DOHH2 (cell line): Measurements from ENCODE around the gene KHDRBS2.

Experiments used
- H3F3A ChIP-seq: fragments of 200-600 bp; sonication (generic), shearing (Covaris generic); 2 replicates; pipeline ENCODE4 v1.6.0; 2016; ENCODE audit warnings: antibody characterized with exemption, mild to moderate bottlenecking; ENCODE audit not compliant: control insufficient read depth, insufficient read depth
- H3K27ac ChIP-seq: fragments of 200-600 bp; sonication (generic); 2 replicates; pipeline ENCODE4 v1.5.1; 2014; ENCODE audit warnings: low read depth, mild to moderate bottlenecking, low read length, moderate library complexity
- H3K27me3 ChIP-seq: fragments of 200-600 bp; sonication (generic); 2 replicates; pipeline ENCODE4 v1.6.1; 2014; ENCODE audit warnings: mild to moderate bottlenecking, low read length, mixed read lengths; ENCODE audit not compliant: control insufficient read depth
- H3K36me3 ChIP-seq: fragments of 200-600 bp; sonication (generic); 2 replicates; pipeline ENCODE4 v1.6.1; 2014; ENCODE audit warnings: mild to moderate bottlenecking, low read length, moderate library complexity, mixed read lengths; ENCODE audit not compliant: control insufficient read depth
- H3K4me1 ChIP-seq: fragments of 200-600 bp; sonication (generic); 2 replicates; pipeline ENCODE4 v1.6.1; 2014; ENCODE audit warnings: mild to moderate bottlenecking, low read length, mixed read lengths; ENCODE audit not compliant: control insufficient read depth
- H3K4me2 ChIP-seq: fragments of 200-600 bp; sonication (generic); 2 replicates; pipeline ENCODE4 v1.6.0; 2014; ENCODE audit warnings: mild to moderate bottlenecking, low read length, moderate library complexity
- H3K4me3 ChIP-seq: fragments of 200-600 bp; sonication (generic); 2 replicates; pipeline ENCODE4 v1.5.1; 2014; ENCODE audit warnings: mild to moderate bottlenecking, low read length, mixed read lengths
- H3K79me2 ChIP-seq: fragments of 200-600 bp; sonication (generic); 2 replicates; pipeline ENCODE4 v1.6.1; 2014; ENCODE audit warnings: mild to moderate bottlenecking, low read length, mixed read lengths; ENCODE audit not compliant: control insufficient read depth
- H3K9me2 ChIP-seq: fragments of 200-600 bp; sonication (generic); replicated peaks from 2 replicates; pipeline ENCODE4 v1.6.1; 2014; ENCODE audit warnings: mild to moderate bottlenecking, low read length, mixed read lengths; ENCODE audit not compliant: control insufficient read depth
- H3K9me3 ChIP-seq: fragments of 200-600 bp; sonication (generic); 2 replicates; pipeline ENCODE4 v1.6.1; 2014; ENCODE audit warnings: antibody characterized with exemption, low read length, mixed read lengths; ENCODE audit not compliant: control insufficient read depth, insufficient read depth
- H4K20me1 ChIP-seq: fragments of 200-600 bp; sonication (generic); 2 replicates; pipeline ENCODE4 v1.6.0; 2014; ENCODE audit warnings: low read depth, mild to moderate bottlenecking, antibody characterized with exemption, low read length, moderate library complexity; ENCODE audit not compliant: control insufficient read depth, insufficient read depth
- CTCF ChIP-seq: fragments of 200-600 bp; sonication (generic); IDR thresholded peaks from one replicate; pipeline ENCODE4 v1.5.1; 2014; ENCODE audit warnings: antibody characterized with exemption, mild to moderate bottlenecking, low read depth, low read length; ENCODE audit not compliant: poor library complexity, severe bottlenecking
- EZH2phosphoT487 ChIP-seq: fragments of 200-600 bp; sonication (generic); IDR thresholded peaks from 2 replicates; pipeline ENCODE4 v1.6.1; 2017; ENCODE audit warnings: borderline replicate concordance, mild to moderate bottlenecking, antibody characterized with exemption, low read length, moderate library complexity, mixed read lengths

The KHDRBS2 gene

DNA sequence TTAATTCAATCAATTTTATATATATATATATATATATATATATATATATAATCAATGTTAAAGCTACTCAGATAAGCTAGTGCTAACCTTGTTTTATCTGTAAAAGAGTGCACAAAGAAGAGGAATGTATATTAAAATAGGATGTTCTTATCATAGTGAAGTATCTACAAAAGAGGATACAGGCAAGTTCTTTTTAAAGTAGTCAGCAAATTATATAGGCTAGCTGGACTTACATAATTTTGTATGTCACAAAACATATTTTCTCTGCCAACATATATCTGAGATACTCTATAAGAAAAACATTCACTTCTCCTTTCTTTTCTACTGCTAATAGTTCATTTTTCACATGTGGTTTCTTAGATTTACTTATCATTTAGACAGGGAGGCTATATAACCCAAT, 39.9 kb downstream of the KHDRBS2 start:
- H3K4me3 ChIP-seq = no peak overlapping the region
- no peak overlapping the region for H3K27ac ChIP-seq
- H3F3A ChIP-seq = no peaks in the 10 kb centered on the region
- no peaks in the 10 kb centered on the region for H4K20me1 ChIP-seq
- H3K36me3 ChIP-seq = no peaks in the 10 kb centered on the region
- TF ChIP-seq EZH2phosphoT487 = no peak
- TF ChIP-seq CTCF = no peak
- no peaks in the 10 kb centered on the region for H3K9me2 ChIP-seq
- no peaks in the 10 kb centered on the region for H3K9me3 ChIP-seq
- no peaks in the 10 kb centered on the region for H3K4me1 ChIP-seq
- H3K27me3 ChIP-seq = no peaks in the 10 kb centered on the region
- H3K4me2 ChIP-seq = no peak overlapping the region
- no peaks in the 10 kb centered on the region for H3K79me2 ChIP-seq

GRCh38 chr6:62236784-62237183, 49.2 kb downstream of the KHDRBS2 start:
- Histone ChIP-seq H3K27me3 (no peaks in the 10 kb centered on the region), H3K36me3 (no peaks in the 10 kb centered on the region), H3K4me1 (no peaks in the 10 kb centered on the region), H3K4me3 (no peak overlapping the region), H4K20me1 (no peaks in the 10 kb centered on the region), H3K9me3 (no peaks in the 10 kb centered on the region), H3K79me2 (no peaks in the 10 kb centered on the region), H3K27ac (no peak overlapping the region), H3K4me2 (no peak overlapping the region), H3K9me2 (no peaks in the 10 kb centered on the region), H3F3A (no peaks in the 10 kb centered on the region)
- no peak for TF ChIP-seq EZH2phosphoT487

DNA sequence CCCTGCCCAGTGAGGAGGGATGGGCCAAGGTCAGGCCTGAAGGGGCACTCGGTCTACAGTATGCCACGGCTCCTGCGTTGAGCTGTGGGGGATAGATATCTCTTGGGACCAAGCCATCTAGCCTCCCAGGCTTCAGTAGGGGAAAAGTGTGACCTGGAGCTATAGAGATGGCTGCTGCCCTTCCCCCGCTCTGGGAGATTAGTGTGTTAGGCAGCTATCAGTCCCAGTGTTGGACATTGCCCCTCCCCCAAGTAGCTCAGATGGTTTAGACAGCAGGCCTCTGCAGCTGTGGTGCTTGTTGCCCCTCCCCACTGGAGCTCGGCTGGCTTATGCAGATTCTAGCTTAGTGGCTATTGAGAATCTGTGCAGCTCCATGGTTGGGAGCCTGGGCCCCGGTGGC, 56.8 kb downstream of the KHDRBS2 start:
- no peaks in the 10 kb centered on the region for H3K36me3 ChIP-seq

GRCh38 chr6:62217866-62218265, 68.2 kb downstream of the KHDRBS2 start:
- no peaks in the 10 kb centered on the region for H3K79me2 ChIP-seq
- no peaks in the 10 kb centered on the region for H3F3A ChIP-seq
- TF ChIP-seq EZH2phosphoT487 = no peak
- TF ChIP-seq CTCF = no peak
- no peaks in the 10 kb centered on the region; the same call in 1 of the 2 replicates for H3K27me3 ChIP-seq
- no peaks in the 10 kb centered on the region for H3K4me1 ChIP-seq
- no peaks in the 10 kb centered on the region for H4K20me1 ChIP-seq
- H3K9me3 ChIP-seq = no peaks in the 10 kb centered on the region; the same call in 1 of the 2 replicates
- H3K4me3 ChIP-seq = no peak overlapping the region
- no peak overlapping the region for H3K4me2 ChIP-seq
- H3K27ac ChIP-seq = no peak overlapping the region
- H3K9me2 ChIP-seq = no peaks in the 10 kb centered on the region
- H3K36me3 ChIP-seq = no peaks in the 10 kb centered on the region

More for the DNA sequence above, 56.8 kb downstream of the KHDRBS2 start:
- no peaks in the 10 kb centered on the region for H3K9me3 ChIP-seq
- H4K20me1 ChIP-seq = no peaks in the 10 kb centered on the region
- no peak overlapping the region for H3K4me2 ChIP-seq
- H3K27ac ChIP-seq = no peak overlapping the region
- no peak overlapping the region for H3K4me3 ChIP-seq
- H3K4me1 ChIP-seq = no peaks in the 10 kb centered on the region
- no peaks in the 10 kb centered on the region for H3K27me3 ChIP-seq
- H3F3A ChIP-seq = no peaks in the 10 kb centered on the region
- H3K9me2 ChIP-seq = no peaks in the 10 kb centered on the region
- no peak for TF ChIP-seq CTCF
- TF ChIP-seq EZH2phosphoT487 = no peak
- no peaks in the 10 kb centered on the region for H3K79me2 ChIP-seq
